Loucy (cell line): ENCODE data around the gene UBE2L6.

ENCODE experiments used
- H2AFZ ChIP-seq: fragments of 200-600 bp; sonication (generic); 2 replicates; pipeline ENCODE4 v1.6.0; 2016; ENCODE audit warnings: antibody characterized with exemption, mild to moderate bottlenecking, low read length, moderate library complexity
- H3F3A ChIP-seq: fragments of 200-600 bp; 2 replicates; pipeline ENCODE4 v1.6.0; 2016; ENCODE audit warnings: antibody characterized with exemption, low read depth, mild to moderate bottlenecking
- H3K27me3 ChIP-seq: fragments of 200-600 bp; sonication (generic); 2 replicates; pipeline ENCODE4 v1.6.1; 2014; ENCODE audit warnings: low read length, mild to moderate bottlenecking; ENCODE audit not compliant: insufficient read depth, poor library complexity, severe bottlenecking
- H3K36me3 ChIP-seq: fragments of 200-600 bp; sonication (generic); 2 replicates; pipeline ENCODE4 v1.6.1; 2016; ENCODE audit warnings: low read length; ENCODE audit not compliant: insufficient read depth
- H3K4me1 ChIP-seq: fragments of 200-600 bp; sonication (generic); 2 replicates; pipeline ENCODE4 v1.5.1; 2014; ENCODE audit warnings: low read length, mild to moderate bottlenecking; ENCODE audit not compliant: insufficient read depth, poor library complexity, severe bottlenecking
- H3K4me2 ChIP-seq: fragments of 200-600 bp; sonication (generic); 2 replicates; pipeline ENCODE4 v1.6.0; 2014; ENCODE audit warnings: antibody characterized with exemption, low read length, low read depth, mild to moderate bottlenecking; ENCODE audit not compliant: poor library complexity, severe bottlenecking
- H3K4me3 ChIP-seq: fragments of 200-600 bp; sonication (generic); 2 replicates; pipeline ENCODE4 v1.5.1; 2014; ENCODE audit warnings: low read length, mild to moderate bottlenecking, mixed read lengths; ENCODE audit not compliant: poor library complexity, severe bottlenecking
- H3K79me2 ChIP-seq: fragments of 200-600 bp; sonication (generic); 2 replicates; pipeline ENCODE4 v1.6.1; 2014; ENCODE audit warnings: low read length; ENCODE audit not compliant: insufficient read depth
- H3K9ac ChIP-seq: fragments of 200-600 bp; sonication (generic); 2 replicates; pipeline ENCODE4 v1.6.0; 2014; ENCODE audit warnings: mild to moderate bottlenecking, low read depth, low read length, moderate library complexity; ENCODE audit not compliant: poor library complexity, severe bottlenecking
- H3K9me2 ChIP-seq: fragments of 200-600 bp; sonication (generic); replicated peaks from 2 replicates; pipeline ENCODE4 v1.6.1; 2016; ENCODE audit warnings: low read depth, low read length, mixed read lengths
- H3K9me3 ChIP-seq: fragments of 200-600 bp; sonication (generic); 2 replicates; pipeline ENCODE4 v1.6.1; 2014; ENCODE audit warnings: mild to moderate bottlenecking, antibody characterized with exemption, low read length, low read depth; ENCODE audit not compliant: insufficient read depth
- H4K20me1 ChIP-seq: fragments of 200-600 bp; sonication (generic); 2 replicates; pipeline ENCODE4 v1.6.0; 2014; ENCODE audit warnings: antibody characterized with exemption, low read length, mild to moderate bottlenecking; ENCODE audit not compliant: insufficient read depth, poor library complexity, severe bottlenecking
- CTCF ChIP-seq: fragments of 200-600 bp; sonication (generic); conservative IDR thresholded peaks from 2 replicates; pipeline ENCODE4 v1.5.1; 2014; ENCODE audit warnings: mild to moderate bottlenecking, antibody characterized with exemption, low read length
- EZH2phosphoT487 ChIP-seq: fragments of 200-600 bp; IDR thresholded peaks from 2 replicates; pipeline ENCODE4 v1.6.1; 2018; ENCODE audit warnings: antibody characterized with exemption, mild to moderate bottlenecking, moderate library complexity, borderline replicate concordance

Gene UBE2L6

GRCh38 chr11:57567515-57568329 lies at the start of gene UBE2L6:
Gene UBE2L6, minus strand, starts transcription at chr11:57567672. Its CDS starts 61 bp downstream, at chr11:57567611.
- Histone ChIP-seq H3K9ac (peak within 1 kb of the TSS; percentile 94), H3K36me3 (no peaks in the 10 kb centered on the region), H3K4me2 (peak within 1 kb of the TSS; percentile 93), H4K20me1 (peaks cover 4% of the 10 kb centered on the region), H3K4me3 (peak within 1 kb of the TSS; percentile 87), H3K9me3 (no peaks in the 10 kb centered on the region), H3K27me3 (no peaks in the 10 kb centered on the region), H2AFZ (peak within 1 kb of the TSS; percentile 99), H3K79me2 (peaks cover 44% of the 10 kb centered on the region), H3F3A (no peaks in the 10 kb centered on the region), H3K9me2 (no peaks in the 10 kb centered on the region), H3K4me1 (peaks cover 43% of the 10 kb centered on the region)
- no peak for TF ChIP-seq EZH2phosphoT487
- TF ChIP-seq CTCF: no peak; the same call in 1 of the 2 replicates

- no peaks in the 10 kb centered on the region for H3K27me3 ChIP-seq
- peaks cover 18% of the 10 kb centered on the region; the same call in 1 of the 2 replicates for H3K9me3 ChIP-seq
- no peaks in the 10 kb centered on the region for H3K79me2 ChIP-seq
- TF ChIP-seq CTCF (no peak), EZH2phosphoT487 (no peak)
- H3K36me3 ChIP-seq: no peaks in the 10 kb centered on the region
- H2AFZ ChIP-seq: no peak overlapping the region
- no peaks in the 10 kb centered on the region for H3K4me1 ChIP-seq
- H4K20me1 ChIP-seq: no peaks in the 10 kb centered on the region
- H3K4me2 ChIP-seq: no peak overlapping the region
- H3F3A ChIP-seq: no peaks in the 10 kb centered on the region
- no peaks in the 10 kb centered on the region for H3K9me2 ChIP-seq
- H3K9ac ChIP-seq: no peak overlapping the region
- no peak overlapping the region for H3K4me3 ChIP-seq
These were observed 49.1 kb upstream of the UBE2L6 start for GRCh38 chr11:57616595-57616994.

GRCh38 chr11:57615308-57615707 lies 47.8 kb upstream of the UBE2L6 start:
- Histone ChIP-seq H3K9me2 (no peaks in the 10 kb centered on the region), H3K36me3 (no peaks in the 10 kb centered on the region), H2AFZ (no peak overlapping the region), H3K27me3 (no peaks in the 10 kb centered on the region), H4K20me1 (no peaks in the 10 kb centered on the region), H3K4me2 (no peak overlapping the region), H3K79me2 (no peaks in the 10 kb centered on the region), H3K9me3 (peaks cover 9% of the 10 kb centered on the region; the same call in 1 of the 2 replicates), H3F3A (no peaks in the 10 kb centered on the region), H3K4me3 (no peak overlapping the region), H3K4me1 (no peaks in the 10 kb centered on the region), H3K9ac (no peak overlapping the region)
- TF ChIP-seq EZH2phosphoT487 (no peak), CTCF (no peak)
